ENCODE data around the gene GPR158. TPM values are rescaled to one million over a fixed set of nuclear protein-coding genes. Genes with fewer than 3 reads are reported as not detected.

Gene GPR158
- total and polyA plus RNA-seq, 2 of the 8 experiments (the other 6 are each of a cell fraction or from before 2014, with no cell fraction given) = 0.14 to 0.78 TPM

GRCh38 chr10:25180801-25181200, 6.0 kb downstream of the GPR158 start:
- Histone ChIP-seq H3K9ac (replicated peaks in 1 of 4; ENCODE audit: extremely low read depth in 1 of 4, low read depth in 3 of 4, low read length in 3 of 4) (no peak overlapping the region), H2AFZ (ENCODE audit: low read length) (no peak overlapping the region), H3K14ac (ENCODE audit: insufficient read length) (no peak overlapping the region), H4K20me1 (replicated peaks in 1 of 2; ENCODE audit: control insufficient read depth in 1 of 2, insufficient read depth in 2 of 2, low read length in 2 of 2) (peaks cover 0 to 2% of the 10 kb centered on the region in 2 experiments), H3K23me2 (ENCODE audit: low read depth, low read length) (peaks cover 8% of the 10 kb centered on the region; the same call in 1 of the 2 replicates), H3K4me3 (ENCODE audit: extremely low read depth in 1 of 4, insufficient read depth in 2 of 4, low read depth in 3 of 4, low read length in 4 of 4) (no peak overlapping the region), H4K8ac (ENCODE audit: extremely low read depth, insufficient read depth, low read length) (no peak overlapping the region), H3K9me3 (ENCODE audit: insufficient read depth in 2 of 2, low read depth in 1 of 2, low read length in 1 of 2) (no peaks in the 10 kb centered on the region), H3K4ac (replicated peaks; ENCODE audit: insufficient read length, low read depth, low read length) (no peak overlapping the region), H4K5ac (ENCODE audit: insufficient read length, low read depth, low read length) (no peak overlapping the region), H2BK120ac (replicated peaks; ENCODE audit: low read depth, low read length) (no peak overlapping the region), H4K91ac (replicated peaks; ENCODE audit: insufficient read length, low read length) (no peak overlapping the region), H2BK15ac (ENCODE audit: low read length) (no peak overlapping the region), H3K79me1 (ENCODE audit: low read depth, low read length) (no peaks in the 10 kb centered on the region), H3K18ac (ENCODE audit: extremely low read depth, low read length) (no peak overlapping the region), H3K56ac (replicated peaks; ENCODE audit: insufficient read length, low read depth, low read length) (no peak overlapping the region), H3K4me2 (ENCODE audit: insufficient read depth in 1 of 2, low read depth in 2 of 2, low read length in 2 of 2) (no peak overlapping the region), H3K36me3 (ENCODE audit: control insufficient read depth in 2 of 4, insufficient read depth in 4 of 4, low read length in 3 of 4) (no peaks in the 10 kb centered on the region), H2BK5ac (ENCODE audit: low read depth, low read length) (no peak overlapping the region), H2BK12ac (ENCODE audit: low read depth, low read length) (no peak overlapping the region), H3K27ac (ENCODE audit: low read depth, low read length) (no peak overlapping the region), H3K27me3 (replicated peaks in 1 of 4; ENCODE audit: control insufficient read depth in 3 of 4, extremely low read depth in 1 of 4, insufficient read depth in 3 of 4, low read length in 3 of 4) (peaks cover 3 to 19% (median 18%) of the 10 kb centered on the region in 4 experiments; a peak in 6 of 7 replicates), H2AK5ac (ENCODE audit: low read depth, low read length) (no peak overlapping the region), H3K79me2 (ENCODE audit: control insufficient read depth in 1 of 2, insufficient read depth in 2 of 2, low read length in 2 of 2) (no peaks in the 10 kb centered on the region), H2BK20ac (ENCODE audit: low read length) (no peak overlapping the region), H3K23ac (ENCODE audit: insufficient read length) (no peak overlapping the region), H3K4me1 (replicated peaks in 1 of 4; ENCODE audit: control insufficient read depth in 3 of 4, insufficient read depth in 4 of 4, low read length in 3 of 4) (peaks cover 0 to 3% (median under 1%) of the 10 kb centered on the region in 4 experiments; a peak in 3 of 7 replicates)
- DNase-seq (ENCODE audit: low read depth in 1 of 2, low spot score in 2 of 2) = no peak
- ChIA-PET POLR2A (ENCODE audit: partially characterized antibody) (no interaction called here), CTCF (ENCODE audit: partially characterized antibody) (interaction anchor here (1.0 kb wide), 1 partner anchor 10 kb away, joined by 3 read pairs; no protein-coding TSS in a partner anchor)
- WGBS, 2 experiments (ENCODE audit: extremely low coverage in 1 of 2, insufficient coverage in 1 of 2, insufficient read length in 1 of 2, insufficient replicate concordance in 2 of 2, low coverage in 1 of 2, low lambda C conversion rate in 2 of 2, missing lambda C conversion rate in 1 of 2) = 96% methylated on average over 2 of the region's 2 CpGs; no CpG with 5 or more reads in 1 of the 2 experiments
- FAIRE-seq = no peak
- TF ChIP-seq TBP (IDR thresholded peaks at IDR 0.05; ENCODE audit: low read depth, low read length) (no peak), JUN (IDR thresholded peaks at IDR 0.05; ENCODE audit: low read depth, low read length) (no peak), RAD21 (IDR thresholded peaks at IDR 0.05 in 1 of 2, conservative IDR thresholded peaks at IDR 0.05 in 1 of 2; ENCODE audit: low read depth in 2 of 2, low read length in 2 of 2) (no peak)
